Effector CD8-positive, alpha-beta T cell (primary cell): Measurements from ENCODE around the gene MTHFD2.
A peak's percentile ranks its signal among the peaks of the same experiment; 100 is the strongest.
"Not testable (repeated sequence)": the region's sequence is repeated elsewhere in the genome, so short reads cannot be mapped to it uniquely, and the experiment has no call there.

Source experiments
- DNase-seq: peaks from one replicate; lab custom pipeline; 2025; lab: John Stamatoyannopoulos, UW
- total RNA-seq, 4 experiments: gene quantifications; one replicate each; lab custom pipeline; 2026; lab: John Stamatoyannopoulos, UW

Gene MTHFD2
- total RNA-seq: 31.1 to 543 (median 101) reads per million in 4 experiments

- peak; percentile 77 for DNase-seq
Observed at GRCh38 chr2:74198461-74199274, at the start of gene MTHFD2. MTHFD2 (plus strand) TSS chr2:74198615; CDS start chr2:74198642, 27 bp downstream.

GRCh38 chr2:74149247-74149525, 49.2 kb upstream of the MTHFD2 start:
- DNase-seq: no peak

GRCh38 chr2:74149570-74150319, 48.7 kb upstream of the MTHFD2 start:
- DNase-seq: no peak

GRCh38 chr2:74152954-74153353, 45.5 kb upstream of the MTHFD2 start:
- no peak for DNase-seq

GRCh38 chr2:74155830-74156229, 42.6 kb upstream of the MTHFD2 start:
- no peak for DNase-seq

- no peak for DNase-seq
Observed at GRCh38 chr2:74162951-74163350, 35.5 kb upstream of the MTHFD2 start.

GRCh38 chr2:74164761-74165160, 33.7 kb upstream of the MTHFD2 start:
- DNase-seq: no peak

- no peak for DNase-seq
Observed at GRCh38 chr2:74168739-74169138, 29.7 kb upstream of the MTHFD2 start.

GRCh38 chr2:74174909-74175308, 23.5 kb upstream of the MTHFD2 start:
- DNase-seq: no peak

- no peak for DNase-seq
Observed at GRCh38 chr2:74177696-74178095, 20.7 kb upstream of the MTHFD2 start.

- peak; percentile 95 for DNase-seq
Observed at GRCh38 chr2:74178211-74179062, 20.0 kb upstream of the MTHFD2 start, which contains the start of gene MOB1A. MOB1A (minus strand) TSS chr2:74178879; CDS start chr2:74178674, 205 bp downstream.

- no peak for DNase-seq
Observed at GRCh38 chr2:74179063-74179865, 19.2 kb upstream of the MTHFD2 start.

GRCh38 chr2:74181739-74182138, 16.7 kb upstream of the MTHFD2 start:
- DNase-seq: no peak

GRCh38 chr2:74183878-74184277, 14.5 kb upstream of the MTHFD2 start:
- DNase-seq: no peak

- no peak for DNase-seq
Observed at GRCh38 chr2:74186038-74186437, 12.4 kb upstream of the MTHFD2 start.

GRCh38 chr2:74186706-74187105, 11.7 kb upstream of the MTHFD2 start:
- DNase-seq: not testable (repeated sequence)

- no peak for DNase-seq
Observed at GRCh38 chr2:74188018-74188601, 10.3 kb upstream of the MTHFD2 start.

GRCh38 chr2:74188696-74189095, 9.7 kb upstream of the MTHFD2 start:
- DNase-seq: no peak

- DNase-seq: no peak
Observed at GRCh38 chr2:74191596-74192380, 6.6 kb upstream of the MTHFD2 start.

- DNase-seq: no peak
Observed at GRCh38 chr2:74194799-74195198, 3.6 kb upstream of the MTHFD2 start.
